Breast epithelium (tissue), 4 donors: ENCODE results near the gene CROCC2. TPM values are rescaled to one million over a fixed set of nuclear protein-coding genes. Genes with fewer than 3 reads are reported as not detected.

Source experiments
- DNase-seq, 2 donors: peaks; one replicate each; pipeline ENCODE4 v3.0.0-alpha.2; 2019; ENCODE audit warnings: low spot score in 2 of 2
- H3K27ac ChIP-seq, 2 donors: fragments of 200-600 bp; sonication (generic) in 1 of 2; one replicate each; pipeline ENCODE4 v1.5.1; 2016 to 2019; ENCODE audit warnings: mild to moderate bottlenecking in 1 of 2
- H3K27me3 ChIP-seq, 2 donors: fragments of 200-600 bp; sonication (generic) in 1 of 2; one replicate each; pipeline versions ENCODE4 v1.5.1 to v1.6.0; 2017 to 2019; ENCODE audit warnings: control low read depth in 1 of 2, mild to moderate bottlenecking in 1 of 2
- H3K36me3 ChIP-seq: fragments of 200-600 bp; one replicate; pipeline ENCODE4 v1.5.1; 2019
- H3K4me1 ChIP-seq, 2 donors: fragments of 200-600 bp; sonication (generic); one replicate each; pipeline ENCODE4 v1.5.1; 2016 to 2019; ENCODE audit warnings: control low read depth in 1 of 2
- H3K4me3 ChIP-seq, 3 donors: fragments of 200-600 bp; sonication (generic); 1 replicate in 2 of 3; 2 replicates in 1 of 3; pipeline ENCODE4 v1.5.1; 2016 to 2019; ENCODE audit warnings: mild to moderate bottlenecking in 3 of 3, moderate library complexity in 2 of 3
- H3K9me3 ChIP-seq, 2 donors: fragments of 200-600 bp; sonication (generic) in 1 of 2; one replicate each; pipeline ENCODE4 v1.5.1; 2016 to 2019; ENCODE audit warnings: control low read depth in 1 of 2
- POLR2A ChIP-seq: fragments of 450-650 bp; IDR thresholded peaks from one replicate; pipeline ENCODE4 v1.6.1; 2016; ENCODE audit warnings: antibody characterized with exemption, mild to moderate bottlenecking, moderate library complexity
- POLR2AphosphoS5 ChIP-seq, 3 donors: sonication (generic); formaldehyde crosslinking; IDR thresholded peaks; one replicate each; pipeline ENCODE4 v1.6.1; 2017; ENCODE audit warnings: antibody characterized with exemption in 3 of 3
- intact Hi-C: fragments of 100-400 bp; cut with DNase I; formaldehyde crosslinking; loops from one replicate; pipeline ENCODE4 v1.15.1; 2023; ENCODE audit warnings: low total_unique reads
- total RNA-seq, 3 donors: library from RNA; depleted of rRNA; stranded (reverse); fragments of >200 nt; gene quantifications; one replicate each; pipeline ENCODE4 v1.1.0, GENCODE V29; 2016
- TF ChIP-seq, protein P1 (sequence below), 3 donors: fragments of 450-650 bp; IDR thresholded peaks; one replicate each; pipeline ENCODE4 v1.5.1; 2016 to 2017; ENCODE audit warnings: antibody characterized with exemption in 3 of 3, mild to moderate bottlenecking in 3 of 3, moderate library complexity in 3 of 3

CROCC2 gene
- under 1 TPM in 1 of 3 donors, not detected in 2; 0.33 TPM for total RNA-seq

GRCh38 chr2:240906141-240906910 lies at the start of gene CROCC2:
Gene CROCC2 (plus strand): TSS chr2:240906336. CDS start chr2:240906514, 178 bp downstream.
- no peaks in the 10 kb centered on the region for H3K36me3 ChIP-seq
- no peaks in the 10 kb centered on the region for H3K4me1 ChIP-seq
- no peak within 1 kb of the TSS for H3K27ac ChIP-seq
- TF ChIP-seq, protein P1, sequence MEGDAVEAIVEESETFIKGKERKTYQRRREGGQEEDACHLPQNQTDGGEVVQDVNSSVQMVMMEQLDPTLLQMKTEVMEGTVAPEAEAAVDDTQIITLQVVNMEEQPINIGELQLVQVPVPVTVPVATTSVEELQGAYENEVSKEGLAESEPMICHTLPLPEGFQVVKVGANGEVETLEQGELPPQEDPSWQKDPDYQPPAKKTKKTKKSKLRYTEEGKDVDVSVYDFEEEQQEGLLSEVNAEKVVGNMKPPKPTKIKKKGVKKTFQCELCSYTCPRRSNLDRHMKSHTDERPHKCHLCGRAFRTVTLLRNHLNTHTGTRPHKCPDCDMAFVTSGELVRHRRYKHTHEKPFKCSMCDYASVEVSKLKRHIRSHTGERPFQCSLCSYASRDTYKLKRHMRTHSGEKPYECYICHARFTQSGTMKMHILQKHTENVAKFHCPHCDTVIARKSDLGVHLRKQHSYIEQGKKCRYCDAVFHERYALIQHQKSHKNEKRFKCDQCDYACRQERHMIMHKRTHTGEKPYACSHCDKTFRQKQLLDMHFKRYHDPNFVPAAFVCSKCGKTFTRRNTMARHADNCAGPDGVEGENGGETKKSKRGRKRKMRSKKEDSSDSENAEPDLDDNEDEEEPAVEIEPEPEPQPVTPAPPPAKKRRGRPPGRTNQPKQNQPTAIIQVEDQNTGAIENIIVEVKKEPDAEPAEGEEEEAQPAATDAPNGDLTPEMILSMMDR (IDR thresholded peaks at IDR 0.05), result no peak
- TF ChIP-seq POLR2AphosphoS5 (IDR thresholded peaks at IDR 0.05) (no peak), POLR2A (no peak)
- no peaks in the 10 kb centered on the region for H3K9me3 ChIP-seq
- intact Hi-C loops, result no loop called here
- no peak for DNase-seq
- H3K4me3 ChIP-seq, result no peak within 1 kb of the TSS
- H3K27me3 ChIP-seq, result peaks cover 0 to 10% of the 10 kb centered on the region in 2 donors

GRCh38 chr2:240857039-240858008 lies 48.8 kb upstream of the CROCC2 start:
- DNase-seq, result no peak
- intact Hi-C loops, result no loop called here
- Histone ChIP-seq H3K27ac (no peak overlapping the region), H3K4me1 (no peaks in the 10 kb centered on the region), H3K9me3 (peaks cover 2 to 8% of the 10 kb centered on the region in 2 donors), H3K36me3 (no peaks in the 10 kb centered on the region), H3K4me3 (no peak overlapping the region), H3K27me3 (no peaks in the 10 kb centered on the region)
- no peak for TF ChIP-seq POLR2A
- TF ChIP-seq POLR2AphosphoS5 (IDR thresholded peaks at IDR 0.05), result no peak

DNA sequence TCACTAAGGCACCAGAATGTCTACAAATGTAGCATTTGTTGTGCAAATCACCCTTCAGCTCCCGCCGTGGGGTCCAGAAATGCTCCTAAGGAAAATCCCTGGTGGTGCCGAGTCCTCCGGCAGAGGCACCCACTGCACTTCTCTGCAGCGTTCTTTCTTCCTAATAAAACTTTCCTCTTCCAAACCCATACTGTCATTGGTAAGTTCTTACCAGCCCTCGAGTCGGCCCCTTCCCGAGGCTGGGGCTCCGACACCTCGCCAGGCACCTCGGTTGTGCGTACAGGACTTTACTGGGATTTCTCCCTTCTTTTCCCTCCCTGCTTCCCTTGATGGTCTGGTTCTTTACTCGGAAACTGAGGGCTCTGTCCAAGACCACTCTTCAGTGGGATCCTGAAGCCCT lies 47.8 kb upstream of the CROCC2 start:
- intact Hi-C loops, result no loop called here
- H3K36me3 ChIP-seq, result no peaks in the 10 kb centered on the region
- TF ChIP-seq, protein P1 (IDR thresholded peaks at IDR 0.05), result no peak
- no peak for TF ChIP-seq POLR2AphosphoS5 (IDR thresholded peaks at IDR 0.05)
- no peak for TF ChIP-seq POLR2A
- no peak overlapping the region for H3K4me3 ChIP-seq
- H3K27ac ChIP-seq, result no peak overlapping the region
- peaks cover 2 to 8% of the 10 kb centered on the region in 2 donors for H3K9me3 ChIP-seq
- DNase-seq, result no peak
- H3K27me3 ChIP-seq, result no peaks in the 10 kb centered on the region
- H3K4me1 ChIP-seq, result no peaks in the 10 kb centered on the region

- Histone ChIP-seq H3K36me3 (no peaks in the 10 kb centered on the region), H3K27me3 (no peaks in the 10 kb centered on the region), H3K27ac (no peak overlapping the region), H3K4me3 (no peak overlapping the region), H3K4me1 (no peaks in the 10 kb centered on the region), H3K9me3 (peaks cover 2 to 8% of the 10 kb centered on the region in 2 donors)
- DNase-seq, result no peak
- TF ChIP-seq POLR2AphosphoS5 (IDR thresholded peaks at IDR 0.05) (no peak), POLR2A (no peak)
- TF ChIP-seq, protein P1 (IDR thresholded peaks at IDR 0.05), result no peak
- intact Hi-C loops, result no loop called here
Observed at GRCh38 chr2:240858871-240859270, 47.3 kb upstream of the CROCC2 start.

DNA sequence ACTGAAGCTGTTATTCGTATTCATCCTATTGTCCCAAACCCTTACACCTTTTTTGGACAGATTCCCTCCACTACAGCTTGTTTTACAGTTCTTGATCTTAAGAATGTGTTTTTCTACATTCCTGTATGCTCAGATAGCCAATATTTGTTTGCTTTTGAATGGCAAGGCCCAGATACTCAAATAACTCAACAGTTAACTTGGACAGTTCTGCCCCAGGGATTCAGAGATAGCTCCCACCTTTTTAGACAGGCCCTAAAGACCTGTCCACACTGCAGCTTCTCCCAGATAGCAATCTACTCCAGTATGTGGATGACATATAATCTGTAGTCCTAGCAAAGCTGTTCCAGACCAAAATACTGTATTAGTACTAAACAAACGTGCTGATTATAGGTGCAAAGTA lies 44.6 kb upstream of the CROCC2 start:
- Histone ChIP-seq H3K36me3 (no peaks in the 10 kb centered on the region), H3K27me3 (no peaks in the 10 kb centered on the region), H3K4me3 (no peak overlapping the region), H3K4me1 (no peaks in the 10 kb centered on the region), H3K9me3 (no peaks in the 10 kb centered on the region), H3K27ac (no peak overlapping the region)
- no peak for DNase-seq
- intact Hi-C loops, result no loop called here
- no peak for TF ChIP-seq POLR2A
- no peak for TF ChIP-seq POLR2AphosphoS5 (IDR thresholded peaks at IDR 0.05)
- TF ChIP-seq, protein P1 (IDR thresholded peaks at IDR 0.05), result no peak
